ENCODE measurements around the gene PTGER1.
"Not testable (repeated sequence)": the region's sequence is repeated elsewhere in the genome, so short reads cannot be mapped to it uniquely, and the experiment has no call there.

Gene PTGER1

GRCh38 chr19:14475251-14476073 lies at the start of gene PTGER1:
Gene PTGER1 (minus strand): TSS chr19:14475354. CDS start chr19:14474320, 1,034 bp downstream.
- no peak for DNase-seq (ENCODE audit: low read depth)

- DNase-seq (ENCODE audit: low read depth): no peak
Observed at GRCh38 chr19:14520543-14520942, 45.4 kb upstream of the PTGER1 start.

DNA sequence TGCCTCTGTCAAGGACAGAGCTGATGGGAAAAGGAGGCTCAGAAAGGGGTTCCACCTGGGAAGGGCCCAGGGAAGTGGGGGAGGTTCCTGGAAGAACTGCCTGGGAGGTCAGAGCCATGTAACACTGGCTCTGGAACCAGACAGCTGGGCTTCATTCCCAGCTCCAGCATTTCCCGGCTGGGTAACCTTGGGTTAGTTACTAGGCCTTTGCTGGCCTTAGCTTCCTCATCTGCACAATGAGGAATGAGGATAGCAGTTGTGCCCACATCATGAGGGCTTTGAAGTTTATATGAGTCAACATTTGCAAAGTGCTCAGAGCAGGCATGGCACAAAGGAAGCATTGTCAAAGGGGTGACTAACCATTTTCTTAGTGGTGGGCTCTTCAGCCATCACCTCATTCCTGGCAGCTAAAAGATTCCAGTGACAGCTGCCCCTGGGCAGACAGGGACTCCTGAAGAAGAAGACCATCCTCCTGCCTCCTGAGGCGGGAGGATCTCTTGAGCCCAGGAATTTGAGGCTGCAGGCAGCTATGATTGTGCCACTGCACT lies 44.8 kb upstream of the PTGER1 start:
- peak; percentile 60 for DNase-seq (ENCODE audit: low read depth)

GRCh38 chr19:14519245-14519859 lies 44.2 kb upstream of the PTGER1 start:
- DNase-seq (ENCODE audit: low read depth): no peak

DNA sequence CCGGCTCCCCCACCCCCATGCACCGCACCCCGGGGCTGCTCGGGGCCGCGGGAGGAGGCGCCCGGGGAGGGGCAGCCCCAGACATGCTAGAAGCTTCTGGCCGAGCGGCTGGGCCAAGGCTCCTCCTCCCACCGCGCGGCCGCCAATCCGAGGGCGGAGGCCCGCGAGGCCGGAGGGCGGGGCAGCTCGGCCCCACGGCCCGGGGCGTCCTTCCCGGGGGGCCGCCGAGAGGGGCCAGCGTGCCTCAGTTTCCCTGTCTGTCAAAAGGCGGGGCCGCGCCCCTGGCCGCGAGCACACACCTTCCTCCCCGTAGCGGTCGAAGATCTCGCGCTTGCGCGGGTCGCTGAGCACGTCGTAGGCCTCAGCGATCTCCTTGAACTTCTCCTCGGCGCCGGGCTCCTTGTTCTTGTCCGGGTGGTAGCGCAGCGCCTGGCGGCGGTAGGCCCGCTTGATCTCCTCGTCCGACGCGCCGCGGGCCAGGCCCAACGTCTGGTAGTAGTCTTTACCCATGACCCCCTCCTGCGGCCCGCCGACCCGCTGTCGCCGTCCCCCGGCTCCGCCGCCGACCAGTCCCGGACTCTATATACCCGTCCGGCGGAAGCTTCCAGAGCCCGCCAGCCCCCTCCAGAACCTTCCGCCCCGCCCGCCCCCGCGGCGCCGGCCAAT lies 42.8 kb upstream of the PTGER1 start, which contains the start of gene DNAJB1:
Gene DNAJB1, minus strand, starts transcription at position 558 of the 666 bp plus-strand sequence. Its CDS starts 48 bp downstream, at position 510.
- DNase-seq (ENCODE audit: low read depth): peak; percentile 66

- no peak for DNase-seq (ENCODE audit: low read depth)
Observed at GRCh38 chr19:14517446-14517839, 42.3 kb upstream of the PTGER1 start.

DNA sequence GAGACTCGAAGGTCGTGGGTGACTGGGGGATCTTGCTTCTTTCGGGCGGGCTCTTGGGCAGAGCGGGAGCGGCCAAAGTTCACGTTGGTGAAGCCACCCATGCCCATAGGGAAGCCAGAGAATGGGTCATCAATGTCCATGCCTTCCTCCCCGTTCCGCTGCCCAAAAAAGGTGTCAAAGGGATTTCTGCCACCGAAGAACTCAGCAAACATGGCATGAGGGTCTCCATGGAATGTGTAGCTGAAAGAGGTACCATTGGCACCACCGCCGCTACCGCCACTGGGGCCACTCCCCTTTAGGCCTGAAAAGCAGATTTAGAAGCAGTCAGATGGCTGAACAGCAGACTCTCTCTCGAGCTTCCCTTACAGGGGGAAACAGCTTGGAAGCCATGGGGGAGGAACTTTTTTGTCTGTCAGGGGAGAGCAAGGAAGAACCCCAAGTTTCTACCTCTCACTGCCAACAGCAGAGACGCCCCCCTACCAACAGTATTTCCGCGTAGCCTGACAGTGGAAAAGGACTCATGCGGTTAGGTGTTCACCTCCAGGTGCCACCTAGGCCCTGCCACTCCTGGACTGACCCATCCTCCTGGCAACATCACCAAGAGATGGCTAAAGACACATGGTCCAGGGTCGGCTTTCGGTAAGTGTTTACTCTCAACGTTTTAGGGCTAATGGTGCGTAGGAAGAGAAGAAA lies 41.7 kb upstream of the PTGER1 start:
- DNase-seq (ENCODE audit: low read depth): no peak

DNA sequence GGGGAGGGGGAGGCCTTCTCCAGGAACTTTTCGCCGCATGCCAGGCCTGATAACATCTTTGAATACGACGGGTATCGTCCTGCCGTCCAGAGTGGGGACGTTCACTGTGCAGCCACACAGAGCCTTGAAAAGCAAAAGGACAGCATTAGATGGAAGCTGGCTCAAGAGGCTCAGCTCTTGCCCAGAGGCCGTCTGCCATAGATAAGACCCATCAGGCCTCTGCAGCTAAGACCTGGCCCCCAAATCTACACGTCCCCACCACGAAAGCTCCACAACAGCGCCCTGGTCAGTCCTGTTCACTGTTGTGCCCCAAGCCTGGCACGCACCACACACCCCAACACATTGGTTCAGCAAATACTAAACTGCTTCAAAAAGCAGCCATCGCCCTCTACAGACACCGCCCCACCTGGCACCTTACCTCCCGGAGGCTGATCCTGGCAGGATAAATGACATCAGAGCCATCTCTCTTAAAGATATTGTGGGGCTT lies 40.9 kb upstream of the PTGER1 start:
- DNase-seq (ENCODE audit: low read depth): no peak

DNA sequence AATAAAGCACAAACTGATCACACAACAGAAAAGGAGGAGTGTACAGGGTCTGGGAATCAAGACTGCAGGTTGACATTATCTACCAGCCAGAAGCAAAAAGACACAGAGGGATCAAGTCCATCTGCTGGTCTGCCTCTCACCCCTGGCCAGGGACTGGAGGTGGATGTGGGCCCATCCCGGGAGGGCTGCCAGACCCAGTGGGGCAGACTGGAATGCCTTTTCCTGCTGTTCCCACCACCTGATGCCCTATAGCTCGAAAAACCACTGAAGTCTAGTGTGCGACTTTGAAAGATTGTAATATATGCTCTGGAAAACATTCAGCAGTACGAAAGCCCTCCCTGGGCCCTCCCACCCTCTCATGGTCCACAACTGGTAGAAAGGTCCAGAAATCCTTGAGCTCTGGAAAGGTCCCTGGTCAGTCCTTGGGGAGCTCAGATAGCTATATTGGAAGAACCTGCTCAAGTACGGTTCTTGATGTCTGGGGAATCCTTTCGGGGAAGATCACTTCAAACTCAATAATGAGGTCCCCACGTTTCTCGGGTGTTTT lies 40.4 kb upstream of the PTGER1 start:
- DNase-seq (ENCODE audit: low read depth): no peak

DNA sequence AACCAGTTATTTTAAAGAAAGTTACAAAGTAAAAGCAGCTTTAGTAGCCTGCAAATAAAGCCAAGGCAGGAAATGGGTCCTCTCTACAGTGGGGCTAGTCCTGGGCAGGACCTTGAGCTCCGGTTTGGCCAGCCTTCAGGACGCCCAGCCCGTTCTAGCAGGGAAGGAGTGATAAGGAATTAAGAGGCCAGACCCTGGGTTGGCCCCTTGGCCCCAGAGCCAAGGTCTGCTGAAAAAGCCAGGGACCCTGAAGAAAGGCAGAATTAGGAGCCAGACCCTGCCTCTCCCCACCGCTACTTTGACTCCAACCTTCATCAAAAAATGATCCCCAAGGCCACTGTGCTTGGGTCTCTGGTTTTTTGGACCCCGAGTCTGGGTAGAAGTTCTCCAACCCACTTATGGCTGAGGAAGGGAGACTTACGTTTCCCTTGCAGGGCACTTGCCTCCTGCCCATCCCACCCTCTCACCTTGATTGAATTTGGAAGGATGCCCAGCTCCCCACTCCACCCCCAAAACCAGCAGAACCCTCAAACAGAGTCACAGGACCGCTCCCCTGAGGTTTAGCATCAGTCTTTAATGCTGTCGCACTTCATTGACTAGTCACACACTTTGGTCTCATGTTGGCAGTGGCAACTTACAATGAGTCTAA lies 39.2 kb upstream of the PTGER1 start:
- no peak for DNase-seq (ENCODE audit: low read depth)

GRCh38 chr19:14512406-14512961 lies 37.3 kb upstream of the PTGER1 start:
- DNase-seq (ENCODE audit: low read depth): no peak

- DNase-seq (ENCODE audit: low read depth): no peak
Observed at GRCh38 chr19:14511229-14511593, 36.1 kb upstream of the PTGER1 start.

DNA sequence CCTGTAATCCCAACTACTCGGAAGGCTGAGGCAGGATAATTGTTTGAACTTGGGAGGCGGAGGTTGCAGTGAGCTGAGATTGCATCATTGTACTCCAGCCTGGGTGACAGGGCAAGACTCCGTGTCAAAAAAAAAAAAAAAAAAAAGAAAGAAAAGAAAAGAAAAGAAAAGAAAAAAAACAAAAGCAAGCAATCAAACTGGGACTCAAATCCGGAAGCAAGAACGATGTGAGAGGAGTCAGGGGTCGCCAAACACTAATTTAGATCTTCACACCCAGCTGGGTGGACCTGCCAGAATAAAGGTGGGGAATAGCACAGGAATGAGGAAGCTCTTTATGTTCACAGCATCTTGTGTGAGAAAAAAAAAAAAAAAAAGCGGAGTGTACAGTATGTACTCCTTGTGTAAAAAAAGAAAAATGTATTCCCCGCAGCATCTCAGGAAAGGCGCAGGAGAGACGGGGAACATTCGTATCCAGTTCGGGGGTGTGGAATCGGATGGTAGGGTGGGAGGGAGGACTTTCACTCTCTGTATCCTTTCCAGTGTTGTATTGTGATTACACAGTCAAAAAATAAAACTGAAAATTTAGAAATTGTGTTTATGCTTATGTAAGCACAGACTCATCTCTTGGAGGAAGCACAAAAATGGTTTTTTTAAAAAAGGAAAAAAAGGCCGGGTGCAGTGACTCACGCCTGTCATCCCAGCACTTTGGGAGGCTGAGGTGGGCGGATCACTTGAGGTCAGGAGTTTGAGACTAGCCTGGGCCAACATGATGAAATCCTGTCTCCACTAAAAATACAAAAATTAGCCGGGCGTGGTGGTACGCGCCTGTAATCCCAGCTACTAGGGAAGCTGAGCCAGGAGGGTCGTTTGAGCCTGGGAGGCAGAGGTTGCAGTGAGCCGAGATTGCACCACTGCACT lies 35.4 kb upstream of the PTGER1 start:
- peak; percentile 76 for DNase-seq (ENCODE audit: low read depth)

GRCh38 chr19:14507704-14508542 lies 32.8 kb upstream of the PTGER1 start:
- no peak for DNase-seq (ENCODE audit: low read depth)

GRCh38 chr19:14505488-14506239 lies 30.5 kb upstream of the PTGER1 start:
- DNase-seq (ENCODE audit: low read depth): no peak

- not testable (repeated sequence) for DNase-seq (ENCODE audit: low read depth)
Observed at GRCh38 chr19:14504575-14504974, 29.4 kb upstream of the PTGER1 start.

DNA sequence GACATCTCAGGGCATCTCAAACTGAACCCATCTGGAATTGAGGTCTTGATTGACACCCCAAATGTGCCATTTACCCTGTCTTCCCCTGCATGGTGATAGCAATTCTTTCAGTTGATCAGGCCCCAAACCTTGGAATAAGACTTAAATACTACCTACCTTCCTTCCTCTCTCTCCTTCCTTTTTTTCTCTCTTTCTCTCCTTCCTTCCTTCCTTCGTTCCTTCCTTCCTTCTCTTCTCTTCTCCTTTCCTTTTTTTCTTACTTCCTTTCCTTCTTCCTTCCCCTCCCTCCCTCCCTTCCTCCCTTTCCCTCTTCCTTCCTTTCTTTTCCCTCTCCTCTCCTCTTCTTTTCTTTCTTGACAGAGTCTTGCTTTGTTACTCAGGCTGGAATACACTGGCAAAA lies 28.1 kb upstream of the PTGER1 start:
- no peak for DNase-seq (ENCODE audit: low read depth)

Data from stromal cell of bone marrow (primary cell).